ENCODE results near the gene MAX. TPM values are rescaled to one million over a fixed set of nuclear protein-coding genes. Genes with fewer than 3 reads are reported as not detected.
"Not testable (repeated sequence)": the region's sequence is repeated elsewhere in the genome, so short reads cannot be mapped to it uniquely, and the experiment has no call there.

MAX gene
- total RNA-seq, 3 donors from 2014 or later, result 50.5 to 64.1 (median 51.7) TPM

GRCh38 chr14:65034021-65034420 is 68.3 kb downstream of the MAX start:
- intact Hi-C loops (cut with DNase I; ENCODE audit: low total_unique reads), result no loop called here
- no peaks in the 10 kb centered on the region for H3K27me3 ChIP-seq
- no peaks in the 10 kb centered on the region for H3K36me3 ChIP-seq
- DNase-seq (ENCODE audit: low spot score in 2 of 2), result no peak
- H3K4me1 ChIP-seq, result peaks cover 0 to 6% of the 10 kb centered on the region in 2 donors
- TF ChIP-seq POLR2AphosphoS5 (IDR thresholded peaks at IDR 0.05), result no peak
- no peak for TF ChIP-seq POLR2A (IDR thresholded peaks at IDR 0.05)
- TF ChIP-seq CTCF (IDR thresholded peaks at IDR 0.05), result no peak
- H3K27ac ChIP-seq, result no peak overlapping the region
- no peaks in the 10 kb centered on the region for H3K9me3 ChIP-seq
- H3K4me3 ChIP-seq, result no peak overlapping the region

- Histone ChIP-seq H3K4me1 (peaks cover 0 to 6% of the 10 kb centered on the region in 2 donors), H3K9me3 (no peaks in the 10 kb centered on the region), H3K4me3 (no peak overlapping the region), H3K36me3 (no peaks in the 10 kb centered on the region), H3K27me3 (no peaks in the 10 kb centered on the region), H3K27ac (no peak overlapping the region)
- no peak for DNase-seq (ENCODE audit: low spot score in 2 of 2)
- TF ChIP-seq POLR2A (IDR thresholded peaks at IDR 0.05) (no peak), CTCF (IDR thresholded peaks at IDR 0.05) (no peak), POLR2AphosphoS5 (IDR thresholded peaks at IDR 0.05) (no peak)
- intact Hi-C loops (cut with DNase I; ENCODE audit: low total_unique reads), result no loop called here
Measured at GRCh38 chr14:65033181-65033580, 69.1 kb downstream of the MAX start.

- no peaks in the 10 kb centered on the region for H3K9me3 ChIP-seq
- H3K36me3 ChIP-seq, result no peaks in the 10 kb centered on the region
- no peak overlapping the region for H3K4me3 ChIP-seq
- intact Hi-C loops (cut with DNase I; ENCODE audit: low total_unique reads), result no loop called here
- TF ChIP-seq CTCF (IDR thresholded peaks at IDR 0.05), result no peak
- no peak for TF ChIP-seq POLR2A (IDR thresholded peaks at IDR 0.05)
- TF ChIP-seq POLR2AphosphoS5 (IDR thresholded peaks at IDR 0.05), result no peak
- no peaks in the 10 kb centered on the region for H3K27me3 ChIP-seq
- H3K4me1 ChIP-seq, result peaks cover 0 to 6% of the 10 kb centered on the region in 2 donors
- DNase-seq (ENCODE audit: low spot score in 2 of 2), result no peak
- H3K27ac ChIP-seq, result no peak overlapping the region
Measured at GRCh38 chr14:65032319-65032718, 70.0 kb downstream of the MAX start.

GRCh38 chr14:65031321-65031720 is 71.0 kb downstream of the MAX start:
- H3K4me3 ChIP-seq; H3K9me3 ChIP-seq; intact Hi-C loops (cut with DNase I; ENCODE audit: low total_unique reads); H3K4me1 ChIP-seq; H3K27me3 ChIP-seq; DNase-seq (ENCODE audit: low spot score in 2 of 2); H3K27ac ChIP-seq; H3K36me3 ChIP-seq: not testable (repeated sequence)

GRCh38 chr14:65028937-65029336 is 73.4 kb downstream of the MAX start:
- no peak for TF ChIP-seq CTCF (IDR thresholded peaks at IDR 0.05)
- no peak for TF ChIP-seq POLR2AphosphoS5 (IDR thresholded peaks at IDR 0.05)
- TF ChIP-seq POLR2A (IDR thresholded peaks at IDR 0.05), result no peak
- Histone ChIP-seq H3K36me3 (no peaks in the 10 kb centered on the region), H3K4me1 (no peaks in the 10 kb centered on the region), H3K9me3 (no peaks in the 10 kb centered on the region), H3K27me3 (no peaks in the 10 kb centered on the region), H3K27ac (no peak overlapping the region), H3K4me3 (no peak overlapping the region)
- no peak for DNase-seq (ENCODE audit: low spot score in 2 of 2)
- intact Hi-C loops (cut with DNase I; ENCODE audit: low total_unique reads), result no loop called here
